Karpas-422 (cell line): ENCODE measurements around the gene PRIM2. TPM values are rescaled to one million over a fixed set of nuclear protein-coding genes. Genes with fewer than 3 reads are reported as not detected.
"Not testable (repeated sequence)": the region's sequence is repeated elsewhere in the genome, so short reads cannot be mapped to it uniquely, and the experiment has no call there.

Source experiments
- DNase-seq: peaks from one replicate; pipeline ENCODE4 v3.0.0-alpha.2; 2015
- H2AFZ ChIP-seq: fragments of 200-600 bp; sonication (generic); 2 replicates; pipeline ENCODE4 v1.6.1; 2014; ENCODE audit warnings: antibody characterized with exemption, low read length, mixed read lengths
- H3K27ac ChIP-seq: fragments of 200-600 bp; sonication (generic); 2 replicates; pipeline ENCODE4 v1.5.1; 2014; ENCODE audit warnings: mild to moderate bottlenecking, low read length, moderate library complexity
- H3K27me3 ChIP-seq: fragments of 200-600 bp; sonication (generic); 2 replicates; pipeline ENCODE4 v1.6.1; 2014; ENCODE audit warnings: low read length, mixed read lengths
- H3K36me3 ChIP-seq: fragments of 200-600 bp; sonication (generic); 2 replicates; pipeline ENCODE4 v1.6.1; 2014; ENCODE audit warnings: low read length, mixed read lengths; ENCODE audit not compliant: insufficient read depth
- H3K4me1 ChIP-seq: fragments of 200-600 bp; sonication (generic); 2 replicates; pipeline ENCODE4 v1.6.1; 2014; ENCODE audit warnings: mild to moderate bottlenecking, low read length, mixed read lengths
- H3K4me2 ChIP-seq: fragments of 200-600 bp; sonication (generic); 2 replicates; pipeline ENCODE4 v1.6.1; 2014; ENCODE audit warnings: low read length, low read depth, mild to moderate bottlenecking; ENCODE audit not compliant: poor library complexity, severe bottlenecking
- H3K4me3 ChIP-seq: fragments of 200-600 bp; sonication (generic); 2 replicates; pipeline ENCODE4 v1.5.1; 2014; ENCODE audit warnings: mild to moderate bottlenecking, antibody characterized with exemption, low read length, mixed read lengths
- H3K79me2 ChIP-seq: fragments of 200-600 bp; sonication (generic); 2 replicates; pipeline ENCODE4 v1.6.1; 2014; ENCODE audit warnings: mild to moderate bottlenecking, low read length, mixed read lengths
- H3K9ac ChIP-seq: fragments of 200-600 bp; sonication (generic); 2 replicates; pipeline ENCODE4 v1.6.0; 2014; ENCODE audit warnings: low read length
- H3K9me2 ChIP-seq: fragments of 200-600 bp; sonication (generic), shearing (Covaris generic); replicated peaks from 2 replicates; pipeline ENCODE4 v1.6.0; 2014; ENCODE audit warnings: mild to moderate bottlenecking, low read length, moderate library complexity; ENCODE audit not compliant: insufficient read depth
- H3K9me3 ChIP-seq: fragments of 300-700, 200-600 bp; sonication (generic); 2 replicates; pipeline ENCODE4 v1.6.1; 2014; ENCODE audit warnings: low read length, mixed read lengths
- H4K20me1 ChIP-seq: fragments of 200-600 bp; sonication (generic); 2 replicates; pipeline ENCODE4 v1.6.1; 2014; ENCODE audit warnings: mild to moderate bottlenecking, antibody characterized with exemption, low read length, low read depth; ENCODE audit not compliant: insufficient read depth
- total RNA-seq: library from RNA; depleted of rRNA; stranded (reverse); fragments of >200 nt; shearing (Covaris generic); gene quantifications from 2 replicates; pipeline ENCODE4 v1.2.3, GENCODE V29; 2014; ENCODE audit warnings: low replicate concordance

The PRIM2 gene
- total RNA-seq, 1 experiment from 2014 or later, result 49.1 TPM

DNA sequence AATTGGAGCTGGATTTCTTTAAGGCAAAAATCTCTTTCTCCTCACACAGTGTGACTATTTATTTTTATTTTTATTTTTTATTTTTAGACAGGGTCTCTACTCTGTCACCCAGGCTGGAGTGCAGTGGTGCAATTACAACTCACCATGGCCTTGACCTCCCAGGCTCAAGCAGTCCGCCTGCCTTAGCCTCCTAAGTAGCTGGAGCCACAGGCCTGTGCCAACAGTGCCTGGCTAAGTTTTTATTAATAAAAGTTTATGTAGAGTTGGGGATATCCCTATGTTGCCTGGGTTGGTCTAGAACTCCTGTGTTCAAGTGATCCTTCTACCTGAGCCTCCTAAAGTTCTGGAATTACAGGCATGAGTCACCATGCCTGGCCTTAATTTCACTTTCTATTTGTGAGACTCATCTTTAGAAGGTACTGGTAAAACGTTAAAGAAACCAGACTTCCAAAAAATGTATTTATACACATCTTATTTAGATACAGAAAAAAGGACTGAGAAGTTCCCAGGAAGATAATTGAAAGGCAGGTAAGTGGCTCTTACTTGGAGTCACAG, 71.7 kb downstream of the PRIM2 start:
- not testable (repeated sequence) for H2AFZ ChIP-seq, H3K9me3 ChIP-seq, H3K36me3 ChIP-seq

GRCh38 chr6:57390818-57391217, 73.4 kb downstream of the PRIM2 start:
- not testable (repeated sequence) for H3K27me3 ChIP-seq, H3K4me1 ChIP-seq, H3K27ac ChIP-seq, H2AFZ ChIP-seq, DNase-seq, H3K36me3 ChIP-seq, H4K20me1 ChIP-seq, H3K9ac ChIP-seq, H3K4me3 ChIP-seq, H3K4me2 ChIP-seq, H3K9me3 ChIP-seq, H3K9me2 ChIP-seq
- H3K79me2 ChIP-seq, result peaks cover 38% of the 10 kb centered on the region

More for the DNA sequence above, 71.7 kb downstream of the PRIM2 start:
- H3K4me1 ChIP-seq, DNase-seq, H3K4me3 ChIP-seq, H3K4me2 ChIP-seq, H3K9me2 ChIP-seq, H3K27me3 ChIP-seq, H3K27ac ChIP-seq, H3K9ac ChIP-seq, H4K20me1 ChIP-seq: not testable (repeated sequence)
- peaks cover 39% of the 10 kb centered on the region for H3K79me2 ChIP-seq

DNA sequence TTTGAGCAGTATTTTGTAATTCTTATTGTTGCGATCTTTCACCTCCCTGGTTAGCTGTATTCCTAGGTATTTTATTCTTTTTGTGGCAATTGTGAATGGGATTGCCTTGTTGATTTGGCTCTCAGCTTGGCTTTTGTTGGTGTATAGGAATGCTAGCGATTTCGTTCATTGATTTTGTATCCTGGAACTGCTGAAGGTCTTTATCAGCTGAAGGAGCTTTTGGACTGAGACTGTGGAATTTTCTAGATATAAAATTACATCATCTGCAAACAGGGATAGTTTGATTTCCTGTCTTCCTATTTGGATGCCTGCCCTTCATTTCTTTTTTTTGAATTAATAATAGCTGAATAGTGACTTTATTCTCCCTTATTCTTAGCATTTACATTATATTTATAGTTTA, 74.6 kb downstream of the PRIM2 start:
- H3K4me3 ChIP-seq, H3K36me3 ChIP-seq, H3K4me2 ChIP-seq, H4K20me1 ChIP-seq, H3K27ac ChIP-seq, H3K27me3 ChIP-seq, H3K4me1 ChIP-seq, H2AFZ ChIP-seq, H3K9ac ChIP-seq, H3K9me2 ChIP-seq, DNase-seq, H3K9me3 ChIP-seq: not testable (repeated sequence)
- H3K79me2 ChIP-seq, result peaks cover 44% of the 10 kb centered on the region

DNA sequence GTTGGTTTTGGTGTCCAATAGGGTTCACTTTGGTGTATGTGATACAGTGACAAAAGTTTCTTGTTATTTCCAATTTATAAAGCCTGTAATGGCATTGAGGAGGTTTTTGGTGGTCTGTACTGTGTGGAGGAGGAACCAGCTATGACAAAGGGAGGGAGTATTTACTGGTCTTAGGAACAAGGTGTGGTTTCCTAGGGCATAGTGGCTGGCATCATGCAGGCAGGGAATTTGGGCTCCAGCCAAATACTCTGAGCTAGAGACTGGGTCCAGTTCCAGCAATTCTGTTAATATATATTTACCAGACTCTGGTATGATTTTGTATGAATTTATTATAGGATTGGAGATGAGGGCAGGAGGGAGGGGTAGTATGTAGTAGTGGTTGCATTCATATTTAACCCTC, 101.9 kb downstream of the PRIM2 start:
- H3K27me3 ChIP-seq, H3K9ac ChIP-seq, H4K20me1 ChIP-seq, H3K4me3 ChIP-seq, H2AFZ ChIP-seq, DNase-seq, H3K4me2 ChIP-seq, H3K9me3 ChIP-seq, H3K36me3 ChIP-seq, H3K27ac ChIP-seq, H3K9me2 ChIP-seq: not testable (repeated sequence)
- peaks cover 37% of the 10 kb centered on the region for H3K4me1 ChIP-seq
- peaks cover 44% of the 10 kb centered on the region for H3K79me2 ChIP-seq

DNA sequence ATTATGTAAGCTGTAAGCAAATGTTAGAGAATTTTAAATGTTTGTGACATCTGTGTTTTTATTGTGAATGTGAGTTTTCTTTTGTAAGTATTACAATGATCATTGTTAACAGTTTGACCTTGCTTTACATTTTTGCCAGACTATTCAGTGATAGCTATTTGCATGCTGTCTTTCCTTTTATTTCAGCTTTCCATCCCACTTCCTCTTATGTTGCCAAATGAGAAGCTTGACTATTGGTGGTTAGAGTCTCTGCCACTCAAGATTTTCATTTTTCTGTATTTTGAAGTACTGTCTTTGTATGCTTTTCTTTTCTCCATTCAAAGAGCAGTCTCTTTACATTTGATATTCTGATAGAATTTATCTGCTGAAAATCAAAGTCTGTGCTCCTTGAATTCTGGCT, 104.1 kb downstream of the PRIM2 start:
- Histone ChIP-seq H3K27ac (peak overlapping the region; percentile 67), H3K27me3 (no peaks in the 10 kb centered on the region), H3K9ac (no peak overlapping the region), H3K9me2 (no peaks in the 10 kb centered on the region), H2AFZ (no peak overlapping the region), H3K9me3 (no peaks in the 10 kb centered on the region), H3K36me3 (0 out of 2 replicates have a peak, but pooled peaks cover 7% of the 10 kb centered on the region), H3K4me2 (peak overlapping the region; percentile 44), H3K4me3 (no peak overlapping the region), H3K79me2 (peaks cover 46% of the 10 kb centered on the region), H4K20me1 (no peaks in the 10 kb centered on the region), H3K4me1 (peaks cover 46% of the 10 kb centered on the region)
- peak; percentile 56 for DNase-seq

GRCh38 chr6:57423468-57423867, 106.0 kb downstream of the PRIM2 start:
- peaks cover 52% of the 10 kb centered on the region for H3K4me1 ChIP-seq
- H3K9me2 ChIP-seq, result no peaks in the 10 kb centered on the region
- no peak overlapping the region for H2AFZ ChIP-seq
- H3K9me3 ChIP-seq, result no peaks in the 10 kb centered on the region
- H3K36me3 ChIP-seq, result 0 out of 2 replicates have a peak, but pooled peaks cover 4% of the 10 kb centered on the region
- no peaks in the 10 kb centered on the region for H4K20me1 ChIP-seq
- H3K9ac ChIP-seq, result no peak overlapping the region
- no peak for DNase-seq
- H3K79me2 ChIP-seq, result peaks cover 42% of the 10 kb centered on the region
- no peak overlapping the region for H3K4me3 ChIP-seq
- H3K4me2 ChIP-seq, result no peak overlapping the region
- H3K27ac ChIP-seq, result 0 out of 2 replicates have a peak overlapping the region, but pooled peaks have one; percentile 45
- no peaks in the 10 kb centered on the region for H3K27me3 ChIP-seq

- H3K4me3 ChIP-seq, H3K9me3 ChIP-seq, H3K27me3 ChIP-seq, H3K36me3 ChIP-seq, H2AFZ ChIP-seq, H4K20me1 ChIP-seq, H3K9me2 ChIP-seq: not testable (repeated sequence)
- peak; percentile 47 for DNase-seq
- H3K27ac ChIP-seq, result peak overlapping the region; percentile 85
- H3K9ac ChIP-seq, result peak overlapping the region; percentile 13; the same call in 1 of the 2 replicates
- H3K4me2 ChIP-seq, result peak overlapping the region; percentile 51
- peaks cover 81% of the 10 kb centered on the region for H3K4me1 ChIP-seq
- peaks cover 59% of the 10 kb centered on the region for H3K79me2 ChIP-seq
These were observed 114.3 kb downstream of the PRIM2 start for GRCh38 chr6:57431742-57432141.

DNA sequence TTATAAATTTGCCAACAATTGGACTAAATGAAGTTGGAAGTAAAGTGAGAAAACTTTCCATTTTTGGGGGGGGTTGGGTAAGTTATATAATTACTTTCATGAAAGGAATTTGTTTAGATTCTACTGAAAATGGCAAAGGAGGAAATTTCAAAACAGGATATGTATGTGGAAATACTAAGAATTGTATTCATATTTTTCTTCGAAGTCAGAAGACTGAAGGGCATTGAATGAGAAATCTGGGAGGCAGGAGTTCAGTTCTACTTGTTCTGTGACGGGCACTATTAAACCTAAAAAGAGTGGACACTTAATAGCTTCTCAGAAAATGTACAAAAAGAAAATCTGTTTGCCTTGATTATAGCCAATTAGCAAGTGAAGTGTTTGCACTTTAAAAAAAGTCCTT, 114.7 kb downstream of the PRIM2 start:
- Histone ChIP-seq H3K4me3 (no peak overlapping the region), H3K79me2 (peaks cover 62% of the 10 kb centered on the region), H3K9me3 (no peaks in the 10 kb centered on the region), H3K9ac (no peak overlapping the region; the same call in 1 of the 2 replicates), H3K27me3 (no peaks in the 10 kb centered on the region), H3K36me3 (no peaks in the 10 kb centered on the region), H2AFZ (no peak overlapping the region), H3K4me1 (peaks cover 81% of the 10 kb centered on the region), H3K9me2 (no peaks in the 10 kb centered on the region), H3K27ac (peak overlapping the region; percentile 85), H4K20me1 (no peaks in the 10 kb centered on the region), H3K4me2 (peak overlapping the region; percentile 51)
- no peak for DNase-seq
